ENCODE data around the gene RIPOR3. TPM values are rescaled to one million over a fixed set of nuclear protein-coding genes. Genes with fewer than 3 reads are reported as not detected.
A peak's percentile ranks its signal among the peaks of the same experiment; 100 is the strongest.

Gene RIPOR3
- total and polyA plus RNA-seq, 9 donors: 3.8 to 9.7 (median 5.8) TPM

DNA sequence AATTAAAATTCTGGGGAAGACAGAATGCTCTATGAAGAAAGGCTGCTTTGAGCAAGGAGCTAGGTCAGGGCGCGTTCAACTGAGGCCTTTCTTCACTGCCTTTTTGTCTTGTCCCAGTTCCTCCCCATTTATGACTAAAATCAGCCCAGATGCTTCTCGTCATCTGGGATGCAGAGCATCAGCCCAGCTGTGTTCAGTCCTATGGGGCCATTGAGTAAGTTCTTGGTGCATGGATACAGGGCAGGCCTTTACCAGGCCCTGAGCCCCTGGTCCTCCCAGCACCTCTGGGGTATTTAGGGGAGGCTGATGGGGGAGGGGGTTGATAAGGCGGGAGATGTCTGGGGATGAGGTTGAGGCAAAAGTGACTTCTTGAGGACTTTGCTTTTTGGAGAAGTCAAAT, 125.5 kb downstream of the RIPOR3 start:
- H3K9me3 ChIP-seq (replicated peaks; ENCODE audit: control insufficient read depth, low read depth, low read length): no peaks in the 10 kb centered on the region
- no peaks in the 10 kb centered on the region for H3K27me3 ChIP-seq (ENCODE audit: control insufficient read depth, insufficient read depth, low read length)
- 75% methylated on average over 2 of the region's 4 CpGs for WGBS (ENCODE audit: insufficient coverage)
- peaks cover 52% of the 10 kb centered on the region for H3K36me3 ChIP-seq (ENCODE audit: control insufficient read depth, insufficient read depth, low read length)
- peaks cover 19% of the 10 kb centered on the region for H3K4me1 ChIP-seq (ENCODE audit: control insufficient read depth, insufficient read depth, low read length)
- DNase-seq: no peak
- H3K4me3 ChIP-seq (ENCODE audit: low read length): no peak overlapping the region
- H3K27ac ChIP-seq (ENCODE audit: low read length): no peak overlapping the region

GRCh38 chr20:50565383-50565782, 126.0 kb downstream of the RIPOR3 start:
- Histone ChIP-seq H3K27ac (ENCODE audit: low read length) (no peak overlapping the region), H3K36me3 (ENCODE audit: control insufficient read depth, insufficient read depth, low read length) (peaks cover 52% of the 10 kb centered on the region), H3K27me3 (ENCODE audit: control insufficient read depth, insufficient read depth, low read length) (no peaks in the 10 kb centered on the region), H3K9me3 (replicated peaks; ENCODE audit: control insufficient read depth, low read depth, low read length) (no peaks in the 10 kb centered on the region), H3K4me1 (ENCODE audit: control insufficient read depth, insufficient read depth, low read length) (peaks cover 17% of the 10 kb centered on the region), H3K4me3 (ENCODE audit: low read length) (no peak overlapping the region)
- 40% methylated on average over 2 of the region's 2 CpGs for WGBS (ENCODE audit: insufficient coverage)
- DNase-seq: peak; percentile 69

DNA sequence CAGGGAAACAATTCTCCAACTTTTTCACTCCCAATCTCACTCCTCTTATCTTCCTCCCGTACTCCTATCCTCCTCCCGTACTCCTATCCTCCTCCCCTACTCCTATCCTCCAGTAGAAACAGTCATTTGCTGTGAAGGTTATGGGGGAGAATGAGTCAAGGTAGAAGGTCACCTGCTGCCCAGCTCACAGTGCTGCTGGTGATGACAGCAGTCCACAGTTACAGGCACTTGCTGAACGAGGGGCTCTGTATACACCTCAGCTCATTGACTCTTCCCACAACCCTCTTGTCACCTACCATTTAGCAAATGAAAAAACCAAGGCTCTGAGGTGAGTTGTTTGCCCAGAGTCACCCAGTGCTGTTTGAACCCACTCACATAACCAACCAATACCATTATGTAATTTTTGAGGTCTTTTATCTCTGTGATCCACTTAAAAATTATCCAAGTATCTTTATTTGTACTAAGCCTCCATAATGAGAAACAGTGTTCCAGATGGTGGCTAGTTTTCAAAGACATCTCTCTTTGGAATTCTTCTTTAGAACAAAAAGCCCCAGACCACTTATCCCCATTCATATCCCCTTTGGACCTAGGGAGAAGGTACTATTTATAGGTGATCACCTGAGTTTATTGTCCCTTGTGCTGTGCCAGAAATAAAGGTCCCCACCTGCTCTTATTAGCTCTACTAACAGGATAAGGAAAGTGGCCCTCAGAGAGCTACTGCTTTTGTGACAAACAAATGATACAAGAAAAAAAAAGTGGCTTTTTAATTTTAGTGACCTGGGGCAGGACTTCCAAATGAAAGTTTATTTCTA, 128.0 kb downstream of the RIPOR3 start:
- DNase-seq: no peak
- Histone ChIP-seq H3K9me3 (replicated peaks; ENCODE audit: control insufficient read depth, low read depth, low read length) (no peaks in the 10 kb centered on the region), H3K36me3 (ENCODE audit: control insufficient read depth, insufficient read depth, low read length) (peaks cover 36% of the 10 kb centered on the region), H3K27ac (ENCODE audit: low read length) (no peak overlapping the region), H3K4me1 (ENCODE audit: control insufficient read depth, insufficient read depth, low read length) (peaks cover 19% of the 10 kb centered on the region), H3K4me3 (ENCODE audit: low read length) (no peak overlapping the region), H3K27me3 (ENCODE audit: control insufficient read depth, insufficient read depth, low read length) (no peaks in the 10 kb centered on the region)
- WGBS (ENCODE audit: insufficient coverage): 71% methylated on average over 1 of the region's 3 CpGs

DNA sequence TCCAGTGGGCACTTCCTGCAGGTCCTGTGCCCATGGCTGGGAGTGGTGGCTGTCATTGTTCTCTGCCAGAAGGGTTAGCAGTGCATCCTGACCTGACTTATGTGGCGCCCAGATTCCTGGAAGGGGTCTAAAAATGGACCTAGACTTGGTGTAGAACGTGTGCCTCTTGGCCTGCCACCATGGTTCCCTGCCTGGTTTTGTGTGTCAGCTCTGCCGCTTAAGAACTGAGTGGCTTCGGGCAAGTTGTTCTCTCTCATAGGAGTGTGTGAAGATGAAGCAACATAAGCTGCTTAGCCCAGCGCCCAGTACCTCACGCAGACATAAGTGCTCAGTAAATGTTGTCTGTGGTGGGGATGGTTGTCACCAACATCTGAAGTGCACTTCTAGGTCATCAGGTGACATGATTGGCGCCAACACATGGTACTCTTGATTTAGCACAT, 129.1 kb downstream of the RIPOR3 start:
- 67% methylated on average over 3 of the region's 7 CpGs for WGBS (ENCODE audit: insufficient coverage)
- no peak overlapping the region for H3K4me3 ChIP-seq (ENCODE audit: low read length)
- peak overlapping the region; percentile 76 for H3K27ac ChIP-seq (ENCODE audit: low read length)
- H3K9me3 ChIP-seq (replicated peaks; ENCODE audit: control insufficient read depth, low read depth, low read length): no peaks in the 10 kb centered on the region
- no peak for DNase-seq
- no peaks in the 10 kb centered on the region for H3K27me3 ChIP-seq (ENCODE audit: control insufficient read depth, insufficient read depth, low read length)
- H3K4me1 ChIP-seq (ENCODE audit: control insufficient read depth, insufficient read depth, low read length): peaks cover 19% of the 10 kb centered on the region
- H3K36me3 ChIP-seq (ENCODE audit: control insufficient read depth, insufficient read depth, low read length): peaks cover 32% of the 10 kb centered on the region

- H3K27ac ChIP-seq (ENCODE audit: low read length): peak overlapping the region; percentile 76
Measured at GRCh38 chr20:50561379-50562078, 129.8 kb downstream of the RIPOR3 start.

DNA sequence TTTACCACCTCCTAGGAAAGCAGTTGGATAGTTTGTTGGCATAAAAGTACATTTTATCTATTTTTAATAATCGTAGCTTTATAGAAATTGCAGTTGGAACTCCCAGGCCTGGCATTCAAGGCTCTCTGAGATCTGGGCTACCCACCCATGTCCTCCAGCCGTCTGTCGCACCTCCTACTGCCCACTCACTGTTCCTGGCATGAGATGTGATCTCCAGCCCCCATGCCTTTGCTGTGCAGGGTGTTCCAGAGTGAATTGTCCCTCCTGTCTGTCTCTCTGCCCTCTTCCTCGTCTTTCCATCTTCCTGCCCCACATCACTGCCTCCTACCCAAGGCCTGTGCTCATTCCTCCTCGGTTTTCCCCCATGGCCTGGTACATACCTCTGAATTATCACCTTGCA, 130.5 kb downstream of the RIPOR3 start:
- no peak overlapping the region for H3K4me3 ChIP-seq (ENCODE audit: low read length)
- H3K27ac ChIP-seq (ENCODE audit: low read length): peak overlapping the region; percentile 76
- no peaks in the 10 kb centered on the region for H3K27me3 ChIP-seq (ENCODE audit: control insufficient read depth, insufficient read depth, low read length)
- no peak for DNase-seq
- H3K9me3 ChIP-seq (replicated peaks; ENCODE audit: control insufficient read depth, low read depth, low read length): no peaks in the 10 kb centered on the region
- 71% methylated on average over 4 of the region's 5 CpGs for WGBS (ENCODE audit: insufficient coverage)
- H3K36me3 ChIP-seq (ENCODE audit: control insufficient read depth, insufficient read depth, low read length): peaks cover 25% of the 10 kb centered on the region
- H3K4me1 ChIP-seq (ENCODE audit: control insufficient read depth, insufficient read depth, low read length): peaks cover 17% of the 10 kb centered on the region

More at GRCh38 chr20:50561379-50562078, 129.8 kb downstream of the RIPOR3 start:
- Histone ChIP-seq H3K4me3 (ENCODE audit: low read length) (no peak overlapping the region), H3K4me1 (ENCODE audit: control insufficient read depth, insufficient read depth, low read length) (peaks cover 17% of the 10 kb centered on the region), H3K9me3 (replicated peaks; ENCODE audit: control insufficient read depth, low read depth, low read length) (no peaks in the 10 kb centered on the region), H3K27me3 (ENCODE audit: control insufficient read depth, insufficient read depth, low read length) (no peaks in the 10 kb centered on the region), H3K36me3 (ENCODE audit: control insufficient read depth, insufficient read depth, low read length) (peaks cover 27% of the 10 kb centered on the region)
- WGBS (ENCODE audit: insufficient coverage): 45% methylated on average over 10 of the region's 17 CpGs
- DNase-seq: peak; percentile 91

GRCh38 chr20:50559856-50560638, 131.3 kb downstream of the RIPOR3 start:
- H3K36me3 ChIP-seq (ENCODE audit: control insufficient read depth, insufficient read depth, low read length): peaks cover 20% of the 10 kb centered on the region
- peaks cover 17% of the 10 kb centered on the region for H3K4me1 ChIP-seq (ENCODE audit: control insufficient read depth, insufficient read depth, low read length)
- 96% methylated on average over 3 of the region's 8 CpGs for WGBS (ENCODE audit: insufficient coverage)
- no peak overlapping the region for H3K27ac ChIP-seq (ENCODE audit: low read length)
- H3K27me3 ChIP-seq (ENCODE audit: control insufficient read depth, insufficient read depth, low read length): no peaks in the 10 kb centered on the region
- no peak overlapping the region for H3K4me3 ChIP-seq (ENCODE audit: low read length)
- no peaks in the 10 kb centered on the region for H3K9me3 ChIP-seq (replicated peaks; ENCODE audit: control insufficient read depth, low read depth, low read length)
- no peak for DNase-seq

DNA sequence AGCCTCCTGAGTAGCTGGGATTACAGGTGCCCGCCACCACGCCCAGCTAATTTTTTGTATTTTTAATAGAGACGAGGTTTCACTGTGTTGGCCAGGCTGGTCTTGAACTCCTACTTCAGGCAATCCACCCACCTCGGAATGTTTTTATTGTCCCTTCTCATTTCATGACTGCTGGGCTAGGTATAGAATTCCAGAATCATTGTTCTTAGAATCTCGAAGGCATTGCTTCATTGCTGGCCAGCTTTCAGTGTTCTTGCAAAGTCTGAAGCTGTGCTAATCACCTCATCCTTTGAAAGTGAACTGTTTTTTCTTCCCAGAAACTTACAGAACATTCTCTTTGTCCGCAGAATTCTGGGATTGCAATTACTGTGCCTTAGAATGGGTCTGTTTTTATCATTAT, 132.2 kb downstream of the RIPOR3 start:
- Histone ChIP-seq H3K4me1 (ENCODE audit: control insufficient read depth, insufficient read depth, low read length) (peaks cover 17% of the 10 kb centered on the region), H3K9me3 (replicated peaks; ENCODE audit: control insufficient read depth, low read depth, low read length) (no peaks in the 10 kb centered on the region), H3K27ac (ENCODE audit: low read length) (no peak overlapping the region), H3K36me3 (ENCODE audit: control insufficient read depth, insufficient read depth, low read length) (peaks cover 17% of the 10 kb centered on the region), H3K4me3 (ENCODE audit: low read length) (no peak overlapping the region), H3K27me3 (ENCODE audit: control insufficient read depth, insufficient read depth, low read length) (no peaks in the 10 kb centered on the region)
- WGBS (ENCODE audit: insufficient coverage): 93% methylated on average over 3 of the region's 6 CpGs
- no peak for DNase-seq

DNA sequence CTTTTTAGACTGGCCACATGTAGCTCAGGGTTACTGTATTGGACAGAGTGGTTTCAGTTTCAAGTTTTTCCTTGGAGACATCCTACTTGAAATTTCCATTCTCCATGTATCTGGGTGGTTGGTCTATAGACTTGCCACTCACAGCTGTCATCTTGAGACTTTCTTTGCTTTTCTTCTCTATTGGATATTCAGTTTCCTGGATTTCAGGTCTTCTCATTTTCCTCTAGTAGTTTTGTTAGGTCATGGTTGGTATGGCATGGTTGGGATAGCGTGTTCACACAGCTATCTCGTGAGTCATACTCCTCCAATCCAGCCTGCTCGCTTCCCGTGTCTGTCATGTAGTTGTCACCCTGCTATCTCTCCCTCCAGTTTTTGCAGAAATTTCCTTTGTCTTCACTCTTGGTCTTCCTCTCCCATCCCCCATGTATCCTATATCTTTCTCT, 132.8 kb downstream of the RIPOR3 start:
- Histone ChIP-seq H3K27me3 (ENCODE audit: control insufficient read depth, insufficient read depth, low read length) (no peaks in the 10 kb centered on the region), H3K27ac (ENCODE audit: low read length) (no peak overlapping the region), H3K4me1 (ENCODE audit: control insufficient read depth, insufficient read depth, low read length) (peaks cover 17% of the 10 kb centered on the region), H3K9me3 (replicated peaks; ENCODE audit: control insufficient read depth, low read depth, low read length) (no peaks in the 10 kb centered on the region), H3K4me3 (ENCODE audit: low read length) (no peak overlapping the region), H3K36me3 (ENCODE audit: control insufficient read depth, insufficient read depth, low read length) (peaks cover 17% of the 10 kb centered on the region)
- DNase-seq: no peak
- WGBS (ENCODE audit: insufficient coverage): 95% methylated on average over 3 of the region's 4 CpGs

All from muscle of leg (tissue), 11 donors.